Small intestine (tissue), 7 donors: ENCODE data around the gene ZNF516. TPM values are rescaled to one million over a fixed set of nuclear protein-coding genes. Genes with fewer than 3 reads are reported as not detected.
A peak's percentile ranks its signal among the peaks of the same experiment; 100 is the strongest.

Experiments used
- DNase-seq, 2 donors: peaks; one replicate each; pipeline versions ENCODE4 v3.0.0 to v3.0.0-alpha.2; 2013
- FAIRE-seq: peaks from 2 replicates; lab custom pipeline; 2012; peaks lifted over from hg19 to GRCh38; lab: Jason Lieb, UNC
- H3K27ac ChIP-seq, 3 donors: one replicate each; pipeline ENCODE4 v1.5.1; 2013; ENCODE audit warnings: low read length in 2 of 3, mild to moderate bottlenecking in 2 of 3, control low read depth in 1 of 3, inconsistent platforms in 1 of 3, low read depth in 1 of 3, moderate library complexity in 1 of 3
- H3K27me3 ChIP-seq, 3 donors: one replicate each; pipeline ENCODE4 v1.6.1; 2013; ENCODE audit warnings: low read length in 3 of 3, inconsistent platforms in 1 of 3; ENCODE audit not compliant: control insufficient read depth in 3 of 3, insufficient read depth in 3 of 3
- H3K36me3 ChIP-seq, 3 donors: one replicate each; pipeline ENCODE4 v1.6.1; 2013; ENCODE audit warnings: low read length in 3 of 3, inconsistent platforms in 1 of 3, low read depth in 1 of 3, mild to moderate bottlenecking in 1 of 3, moderate library complexity in 1 of 3; ENCODE audit not compliant: control insufficient read depth in 3 of 3, insufficient read depth in 2 of 3
- H3K4me1 ChIP-seq, 3 donors: one replicate each; pipeline ENCODE4 v1.6.1; 2013; ENCODE audit warnings: low read length in 2 of 3, inconsistent platforms in 1 of 3, low read depth in 1 of 3, mild to moderate bottlenecking in 1 of 3, moderate library complexity in 1 of 3; ENCODE audit not compliant: control insufficient read depth in 3 of 3, insufficient read depth in 2 of 3
- H3K4me3 ChIP-seq, 3 donors: one replicate each; pipeline ENCODE4 v1.5.1; 2013; ENCODE audit warnings: low read length in 3 of 3, control low read depth in 1 of 3, inconsistent platforms in 1 of 3, low read depth in 1 of 3, mild to moderate bottlenecking in 1 of 3, moderate library complexity in 1 of 3
- H3K9me3 ChIP-seq, 2 donors: one replicate each; pipeline ENCODE4 v1.6.1; 2013; ENCODE audit warnings: low read depth in 1 of 2, low read length in 1 of 2; ENCODE audit not compliant: control insufficient read depth in 2 of 2, insufficient read depth in 1 of 2
- WGBS, 3 donors: extraction: QIAGEN DNeasy Blood & Tissue Kit; methylation state at CpG; one replicate each; pipeline ENCODE4 v1.1.7; 2013; 5-methylcytosine and 5-hydroxymethylcytosine counted together
- polyA plus RNA-seq, 4 donors: library from polyadenylated mRNA; stranded (reverse) in 3 of 4; unstranded in 1 of 4; fragments of 200-250 nt in 3 of 4; fragments of 120-200 nt in 1 of 4; gene quantifications; one replicate each; pipeline versions ENCODE4 v1.2.1 to v1.2.3, GENCODE V29; 2013
- donor health status: healthy with polysubstance abuse.
- donor health status: control.
- donor health status: control.
- donor health status: Bipolar disorder and iron deficiency.
- donor health status: healthy.

The ZNF516 gene
- polyA plus RNA-seq, 4 donors, result 4.6 to 15.9 (median 6.5) TPM

DNA sequence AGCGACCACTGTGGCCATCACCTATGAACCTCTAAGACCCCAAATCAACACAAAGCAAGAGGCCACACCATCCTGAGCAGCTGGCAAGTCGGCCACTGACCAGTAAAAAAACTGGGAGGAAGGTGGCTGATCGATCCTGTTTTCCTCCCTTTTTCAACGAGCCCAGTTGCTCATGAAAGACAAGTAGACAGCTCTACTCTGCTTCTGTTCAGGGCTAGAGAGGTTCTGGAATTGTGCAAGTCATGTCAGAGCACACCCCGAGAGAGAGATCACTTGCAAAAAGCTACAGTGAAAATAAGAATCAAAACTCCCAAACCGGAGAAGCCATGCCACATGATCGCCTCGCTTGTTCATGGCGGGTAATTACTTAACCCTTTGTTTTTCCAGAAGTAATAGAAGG lies 34.6 kb downstream of the ZNF516 start:
- peak overlapping the region in 1 of 3 donors; percentile 11 for H3K27ac ChIP-seq
- no peak for DNase-seq
- no peak overlapping the region for H3K4me3 ChIP-seq
- 83 to 87% (median 84%) methylated on average over 9 of the region's 9 CpGs for WGBS, 3 donors
- no peaks in the 10 kb centered on the region for H3K27me3 ChIP-seq
- H3K36me3 ChIP-seq, result peaks cover 0 to 65% (median 0%) of the 10 kb centered on the region in 3 donors
- H3K9me3 ChIP-seq, result no peaks in the 10 kb centered on the region
- H3K4me1 ChIP-seq, result no peaks in the 10 kb centered on the region
- no peak for FAIRE-seq

DNA sequence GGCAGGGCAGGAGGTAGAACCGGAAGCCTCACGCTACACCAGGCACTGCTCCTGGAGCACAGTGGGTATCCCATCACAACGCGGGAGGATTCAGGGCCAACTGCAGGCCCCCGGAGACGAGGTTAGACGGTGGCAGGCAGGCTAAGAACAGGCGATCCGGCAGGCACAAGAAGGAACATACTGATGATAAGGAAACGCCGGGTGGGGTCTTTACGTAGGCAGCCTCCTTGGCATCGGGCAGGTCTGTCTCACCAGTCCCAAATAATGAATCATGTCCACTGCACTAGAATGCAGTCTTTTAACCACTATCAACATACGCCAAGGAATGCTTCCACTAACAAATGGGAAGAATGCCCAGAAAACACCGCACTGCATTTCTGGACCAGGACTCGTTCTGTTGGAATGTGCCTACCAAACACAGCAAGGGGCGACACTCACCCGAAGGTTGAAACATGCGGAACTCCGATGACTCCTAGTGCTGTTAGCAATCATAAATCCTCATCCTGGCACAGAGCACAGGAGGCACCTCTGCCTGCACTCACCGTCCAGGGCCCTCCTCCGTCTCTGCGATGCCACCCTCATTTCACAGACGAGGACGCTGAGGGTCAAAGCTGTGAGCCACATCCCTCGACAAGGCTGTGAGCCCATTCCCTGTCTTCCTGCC lies 35.2 kb downstream of the ZNF516 start:
- no peak for DNase-seq
- H3K4me3 ChIP-seq, result no peak overlapping the region
- peaks cover 0 to 68% (median 0%) of the 10 kb centered on the region in 3 donors for H3K36me3 ChIP-seq
- no peaks in the 10 kb centered on the region for H3K27me3 ChIP-seq
- peaks cover 0 to 3% (median 0%) of the 10 kb centered on the region in 3 donors for H3K4me1 ChIP-seq
- peak overlapping the region in 1 of 3 donors; percentile 15 for H3K27ac ChIP-seq
- 81 to 92% (median 90%) methylated on average over 26 of the region's 26 CpGs for WGBS, 3 donors
- no peak for FAIRE-seq
- no peaks in the 10 kb centered on the region for H3K9me3 ChIP-seq

DNA sequence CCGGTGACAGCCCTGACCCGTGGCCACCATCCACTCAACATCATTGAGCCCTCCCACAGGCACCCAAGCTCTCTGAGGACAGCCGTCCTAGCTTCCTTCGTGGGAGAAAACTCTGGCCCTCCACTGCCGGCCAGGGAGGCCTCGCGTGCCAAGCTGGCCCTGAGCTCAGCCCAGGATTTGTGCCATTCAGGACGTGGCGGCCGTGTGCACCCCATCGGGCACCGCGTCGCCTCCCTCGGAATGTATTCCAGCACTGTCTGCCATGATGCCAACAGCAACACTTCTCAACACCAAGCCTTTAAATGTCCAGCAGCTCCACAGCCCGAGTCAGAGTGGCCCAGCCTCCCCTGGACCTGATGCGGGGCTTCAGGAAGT lies 35.7 kb downstream of the ZNF516 start:
- Histone ChIP-seq H3K27ac (peak overlapping the region in 1 of 3 donors; percentile 15), H3K4me3 (no peak overlapping the region), H3K9me3 (no peaks in the 10 kb centered on the region), H3K36me3 (peaks cover 0 to 66% (median 0%) of the 10 kb centered on the region in 3 donors), H3K4me1 (peaks cover 0 to 8% (median 0%) of the 10 kb centered on the region in 3 donors), H3K27me3 (no peaks in the 10 kb centered on the region)
- no peak for FAIRE-seq
- no peak for DNase-seq
- 91 to 96% (median 93%) methylated on average over 17 of the region's 17 CpGs for WGBS, 3 donors

DNA sequence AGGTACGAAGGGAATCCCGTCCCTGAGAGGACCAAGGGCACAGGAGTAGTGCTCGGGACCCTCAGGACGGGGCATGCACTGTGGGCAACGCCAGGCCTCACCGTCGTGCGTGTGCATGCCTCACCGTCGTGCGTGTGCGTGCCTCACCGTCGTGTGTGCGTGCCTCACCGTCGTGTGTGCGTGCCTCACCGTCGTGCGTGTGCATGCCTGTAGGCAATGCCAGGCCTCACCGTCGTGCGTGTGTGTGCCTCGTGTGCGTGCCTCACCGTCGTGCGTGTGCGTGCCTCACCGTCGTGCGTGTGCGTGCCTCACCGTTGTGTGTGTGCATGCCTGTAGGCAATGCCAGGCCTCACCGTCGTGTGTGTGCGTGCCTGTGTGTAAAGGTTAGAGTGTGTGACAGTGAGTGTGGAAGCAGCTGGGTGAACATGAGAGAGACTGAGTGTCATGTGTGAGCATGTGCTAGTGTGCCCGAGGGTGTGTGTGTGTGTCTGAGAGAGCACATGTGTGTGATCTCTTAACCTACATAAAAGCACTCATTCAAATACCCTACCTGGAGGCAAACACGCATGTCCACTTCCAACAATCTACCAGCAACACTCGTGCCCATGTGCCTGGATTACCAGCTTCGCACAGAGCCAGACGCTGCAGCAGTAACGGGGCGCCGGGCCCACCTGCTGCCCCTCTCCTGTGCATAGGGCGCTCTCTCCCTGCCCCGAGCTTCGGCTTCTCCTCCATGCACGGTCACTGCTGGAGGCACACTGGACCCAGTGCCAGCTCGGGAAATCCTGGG lies 36.3 kb downstream of the ZNF516 start:
- no peaks in the 10 kb centered on the region for H3K9me3 ChIP-seq
- H3K36me3 ChIP-seq, result peaks cover 0 to 63% (median 0%) of the 10 kb centered on the region in 3 donors
- FAIRE-seq (no peak), DNase-seq (no peak)
- 91 to 96% (median 95%) methylated on average over 48 to 51 of the region's 51 CpGs for WGBS, 3 donors
- H3K4me3 ChIP-seq, result no peak overlapping the region
- peaks cover 0 to 13% (median 0%) of the 10 kb centered on the region in 3 donors for H3K4me1 ChIP-seq
- no peak overlapping the region for H3K27ac ChIP-seq
- no peaks in the 10 kb centered on the region for H3K27me3 ChIP-seq

DNA sequence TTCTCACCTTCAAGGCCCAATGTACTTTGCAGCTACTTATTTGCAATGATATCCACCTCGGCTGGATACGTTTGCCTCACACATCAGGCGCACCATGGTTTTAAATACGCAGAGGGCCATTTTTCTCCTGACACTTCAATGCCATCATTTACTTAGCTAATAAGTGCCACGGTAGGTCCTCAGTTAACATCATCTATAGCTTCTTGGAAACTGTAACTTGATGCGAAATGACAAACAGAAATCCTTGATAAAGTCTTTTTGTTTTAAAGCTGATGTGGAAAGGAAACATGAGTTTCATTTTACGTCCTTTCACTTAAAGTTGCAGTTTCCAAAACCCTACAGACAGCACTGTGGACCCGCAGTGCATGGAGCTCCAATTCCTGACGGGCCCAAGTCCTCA lies 37.1 kb downstream of the ZNF516 start:
- DNase-seq, result no peak
- WGBS, 3 donors, result 83 to 91% (median 90%) methylated on average over 9 of the region's 9 CpGs
- peaks cover 0 to 13% (median 0%) of the 10 kb centered on the region in 3 donors for H3K4me1 ChIP-seq
- no peaks in the 10 kb centered on the region for H3K9me3 ChIP-seq
- H3K4me3 ChIP-seq, result no peak overlapping the region
- no peaks in the 10 kb centered on the region for H3K27me3 ChIP-seq
- no peak overlapping the region for H3K27ac ChIP-seq
- peaks cover 0 to 58% (median 0%) of the 10 kb centered on the region in 3 donors for H3K36me3 ChIP-seq
- no peak for FAIRE-seq

DNA sequence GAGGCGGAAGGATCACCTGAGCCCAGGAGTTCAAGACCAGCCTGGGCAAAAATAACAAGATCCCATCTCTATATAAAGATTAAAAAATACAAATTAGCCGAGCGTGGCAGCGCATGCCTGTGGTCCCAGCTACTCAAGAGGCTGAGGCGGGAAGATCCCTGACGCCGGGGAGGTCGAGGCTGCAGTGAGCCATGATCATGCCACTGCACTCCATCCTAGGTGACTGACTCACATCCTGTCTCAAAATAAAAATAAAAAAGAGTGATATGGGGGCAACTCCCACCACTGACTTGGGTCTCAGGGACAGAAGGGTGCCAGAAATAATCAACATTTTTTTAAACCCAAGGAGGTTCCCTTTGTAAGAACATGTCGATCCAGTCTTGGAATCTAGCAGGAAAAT lies 37.6 kb downstream of the ZNF516 start:
- no peak for DNase-seq

DNA sequence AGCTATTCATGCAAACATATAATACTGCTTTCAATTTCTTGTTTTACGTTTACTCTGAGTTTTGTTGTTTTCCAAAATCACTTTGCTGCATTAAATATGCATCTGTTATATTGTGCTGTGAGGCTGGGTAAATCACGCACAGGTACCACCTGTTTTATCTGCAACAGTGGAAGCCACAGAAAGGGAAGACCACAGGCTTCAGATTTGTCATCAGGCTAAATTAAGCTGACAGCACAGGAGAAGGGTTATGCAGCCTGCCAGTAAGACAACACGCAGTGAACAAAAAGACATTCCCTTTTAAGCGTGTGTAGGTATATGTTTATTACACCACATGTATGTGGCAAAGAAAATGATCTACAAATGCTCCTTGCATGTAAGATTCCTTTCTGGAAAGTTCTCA lies 38.2 kb downstream of the ZNF516 start:
- Histone ChIP-seq H3K4me3 (no peak overlapping the region), H3K27me3 (no peaks in the 10 kb centered on the region), H3K27ac (no peak overlapping the region), H3K4me1 (peaks cover 0 to 14% (median 0%) of the 10 kb centered on the region in 3 donors), H3K36me3 (peaks cover 0 to 50% (median 0%) of the 10 kb centered on the region in 3 donors), H3K9me3 (no peaks in the 10 kb centered on the region)
- FAIRE-seq (no peak), DNase-seq (no peak)
- WGBS, 3 donors, result 87 to 95% (median 91%) methylated on average over 4 of the region's 4 CpGs

More for the DNA sequence above, 37.6 kb downstream of the ZNF516 start:
- 90 to 96% (median 92%) methylated on average over 9 of the region's 9 CpGs for WGBS, 3 donors
- H3K4me1 ChIP-seq, result peaks cover 0 to 13% (median 0%) of the 10 kb centered on the region in 3 donors
- H3K36me3 ChIP-seq, result peaks cover 0 to 57% (median 0%) of the 10 kb centered on the region in 3 donors
- H3K9me3 ChIP-seq, result no peaks in the 10 kb centered on the region
- FAIRE-seq, result no peak
- H3K4me3 ChIP-seq, result no peak overlapping the region
- no peaks in the 10 kb centered on the region for H3K27me3 ChIP-seq
- no peak overlapping the region for H3K27ac ChIP-seq

DNA sequence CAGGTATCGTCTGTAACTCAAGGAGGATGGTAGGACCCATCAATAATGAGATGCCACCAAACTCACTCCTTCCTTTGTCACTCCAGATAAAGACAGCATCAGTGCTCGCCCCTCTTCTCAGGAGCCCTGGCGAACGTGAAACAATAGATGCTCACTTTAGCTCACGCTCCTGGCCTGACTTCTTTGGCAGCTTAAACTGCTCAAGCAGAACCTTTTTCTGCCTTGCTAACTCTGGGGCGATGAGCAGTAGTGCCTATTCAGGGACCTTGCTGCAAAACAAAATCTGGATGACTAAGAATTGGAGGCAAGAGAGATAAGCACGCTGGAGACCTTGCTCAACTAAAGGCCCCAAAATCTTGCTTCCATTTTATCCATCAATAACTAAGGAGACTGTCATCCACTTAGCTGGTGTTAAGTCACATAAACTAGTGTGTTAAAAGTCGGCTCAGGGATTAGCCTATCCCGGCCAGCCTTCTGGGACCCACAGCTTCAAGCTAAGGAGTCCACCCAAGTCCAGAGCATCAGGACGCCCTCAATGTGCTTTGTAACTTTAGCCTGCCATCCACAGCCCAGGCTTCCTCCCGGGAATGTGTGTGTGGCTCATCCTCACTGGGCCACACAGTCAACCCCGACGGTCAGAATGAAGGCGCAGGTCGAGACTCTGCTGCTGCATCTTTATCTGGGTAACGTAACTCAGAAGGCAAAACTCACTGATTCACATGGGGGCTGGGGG lies 38.9 kb downstream of the ZNF516 start:
- Histone ChIP-seq H3K4me3 (no peak overlapping the region), H3K27ac (no peak overlapping the region), H3K27me3 (no peaks in the 10 kb centered on the region), H3K4me1 (peaks cover 0 to 19% (median 0%) of the 10 kb centered on the region in 3 donors), H3K36me3 (peaks cover 0 to 44% (median 0%) of the 10 kb centered on the region in 3 donors), H3K9me3 (no peaks in the 10 kb centered on the region)
- WGBS, 3 donors, result 89 to 93% (median 90%) methylated on average over 16 of the region's 16 CpGs
- no peak for DNase-seq
- no peak for FAIRE-seq
